Measurements from ENCODE around the gene SOHLH1. TPM values are rescaled to one million over a fixed set of nuclear protein-coding genes. Genes with fewer than 3 reads are reported as not detected.

SOHLH1 gene
- total and polyA plus RNA-seq, 2 of the 13 experiments (the other 11 are each of a cell fraction or from before 2014, with no cell fraction given) = 0.15 TPM

- TF ChIP-seq KMT2B (CRISPR knock-in tag; IDR thresholded peaks at IDR 0.05) = no peak
Measured at GRCh38 chr9:135748676-135749075, 49.4 kb upstream of the SOHLH1 start (continued).

GRCh38 chr9:135747311-135747710, 48.0 kb upstream of the SOHLH1 start:
- Histone ChIP-seq H3K27ac (ENCODE audit: extremely low read length, insufficient read depth, low read length) (no peak overlapping the region), H3K4me3 (replicated peaks in 1 of 3; ENCODE audit: insufficient read depth in 1 of 3, low read depth in 2 of 3, low read length in 3 of 3) (no peak overlapping the region), H3K4me2 (ENCODE audit: low read depth, low read length) (no peak overlapping the region), H3K79me2 (ENCODE audit: insufficient read depth, low read length) (no peaks in the 10 kb centered on the region), H2AFZ (ENCODE audit: low read length) (no peak overlapping the region), H3K27me3 (ENCODE audit: control insufficient read depth in 1 of 2, insufficient read depth in 2 of 2, low read length in 2 of 2) (peaks cover 38 to 91% of the 10 kb centered on the region in 2 experiments; a peak in 4 of 5 replicates), H3K9ac (ENCODE audit: insufficient read depth, low read depth, low read length) (no peak overlapping the region), H3K9me3 (ENCODE audit: low read length) (no peaks in the 10 kb centered on the region), H3K36me3 (replicated peaks in 1 of 2; ENCODE audit: control insufficient read depth in 1 of 2, insufficient read depth in 2 of 2, low read length in 2 of 2) (no peaks in the 10 kb centered on the region), H3K4me1 (ENCODE audit: insufficient read depth, low read length) (no peaks in the 10 kb centered on the region), H4K20me1 (ENCODE audit: insufficient read depth, low read length) (0 out of 2 replicates have a peak, but pooled peaks cover 5% of the 10 kb centered on the region)
- ATAC-seq (no peak), FAIRE-seq (no peak), DNase-seq (ENCODE audit: low spot score) (no peak)
- no TSS peak for BruUV-seq (replicated peaks)
- intact Hi-C loops (cut with micrococcal nuclease; ENCODE audit: unreplicated experiment) = no loop called here
- TF ChIP-seq ZC3H4 (CRISPR knock-in tag; IDR thresholded peaks at IDR 0.05; ENCODE audit: borderline replicate concordance) = no peak
- TF ChIP-seq ZNF512 (CRISPR knock-in tag; IDR thresholded peaks at IDR 0.05) = no peak
- TF ChIP-seq, protein P1, sequence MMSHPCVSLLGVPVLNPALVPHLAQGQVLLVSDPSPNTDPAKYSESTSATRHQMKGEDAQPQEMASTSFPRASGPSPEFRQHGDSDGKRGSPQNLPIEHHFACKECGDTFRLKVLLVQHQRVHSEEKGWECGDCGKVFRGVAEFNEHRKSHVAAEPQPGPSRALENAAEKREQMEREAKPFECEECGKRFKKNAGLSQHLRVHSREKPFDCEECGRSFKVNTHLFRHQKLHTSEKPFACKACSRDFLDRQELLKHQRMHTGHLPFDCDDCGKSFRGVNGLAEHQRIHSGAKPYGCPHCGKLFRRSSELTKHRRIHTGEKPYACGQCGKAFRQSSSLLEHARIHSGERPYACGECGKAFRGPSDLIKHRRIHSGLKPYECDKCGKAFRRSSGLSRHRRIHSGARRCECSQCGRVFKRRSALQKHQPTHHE (CRISPR knock-in tag; IDR thresholded peaks at IDR 0.05; ENCODE audit: borderline replicate concordance) = no peak
- no peak for TF ChIP-seq ZBTB20 (CRISPR knock-in tag; IDR thresholded peaks at IDR 0.05; ENCODE audit: borderline replicate concordance, low read depth)
- TF ChIP-seq, protein P2, sequence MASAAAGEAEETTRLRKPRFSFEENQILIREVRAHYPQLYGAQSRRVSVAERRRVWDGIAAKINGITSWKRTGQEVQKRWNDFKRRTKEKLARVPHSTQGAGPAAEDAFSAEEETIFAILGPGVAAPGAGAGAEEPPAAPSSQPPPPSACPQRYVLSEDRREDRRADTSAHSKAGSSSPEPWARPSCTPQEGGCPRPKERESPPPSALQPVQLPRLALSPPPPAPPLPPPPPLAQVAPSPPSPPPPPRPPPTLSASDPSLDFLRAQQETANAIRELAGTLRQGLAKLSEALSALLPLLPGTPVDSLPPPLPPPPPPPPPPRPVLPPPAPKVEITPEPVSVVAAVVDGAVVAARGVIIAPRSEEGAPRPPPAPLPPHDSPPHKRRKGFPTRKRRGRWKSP (CRISPR knock-in tag; IDR thresholded peaks at IDR 0.05) = no peak
- no peak for TF ChIP-seq NFKBIZ (CRISPR knock-in tag; IDR thresholded peaks at IDR 0.05)
- no peak for TF ChIP-seq ZNF580 (CRISPR knock-in tag; IDR thresholded peaks at IDR 0.05; ENCODE audit: borderline replicate concordance, low read depth)
- no peak for TF ChIP-seq JARID2 (CRISPR knock-in tag; IDR thresholded peaks at IDR 0.05; ENCODE audit: insufficient replicate concordance)
- no peak for TF ChIP-seq KDM5B (CRISPR knock-in tag; IDR thresholded peaks at IDR 0.05; ENCODE audit: borderline replicate concordance)
- TF ChIP-seq ZNF17 (CRISPR knock-in tag; IDR thresholded peaks at IDR 0.05) = no peak
- TF ChIP-seq, protein P3, sequence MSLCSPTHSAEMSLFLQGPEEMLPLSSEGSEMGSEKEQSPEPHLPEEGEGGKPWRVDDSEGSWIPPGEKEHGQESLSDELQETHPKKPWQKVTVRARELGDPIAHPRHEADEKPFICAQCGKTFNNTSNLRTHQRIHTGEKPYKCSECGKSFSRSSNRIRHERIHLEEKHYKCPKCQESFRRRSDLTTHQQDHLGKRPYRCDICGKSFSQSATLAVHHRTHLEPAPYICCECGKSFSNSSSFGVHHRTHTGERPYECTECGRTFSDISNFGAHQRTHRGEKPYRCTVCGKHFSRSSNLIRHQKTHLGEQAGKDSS (CRISPR knock-in tag; IDR thresholded peaks at IDR 0.05; ENCODE audit: borderline replicate concordance, low read depth) = no peak
- no peak for TF ChIP-seq TOPORS (CRISPR knock-in tag; IDR thresholded peaks at IDR 0.05)
- TF ChIP-seq, protein P4, sequence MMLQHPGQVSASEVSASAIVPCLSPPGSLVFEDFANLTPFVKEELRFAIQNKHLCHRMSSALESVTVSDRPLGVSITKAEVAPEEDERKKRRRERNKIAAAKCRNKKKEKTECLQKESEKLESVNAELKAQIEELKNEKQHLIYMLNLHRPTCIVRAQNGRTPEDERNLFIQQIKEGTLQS (CRISPR knock-in tag; IDR thresholded peaks at IDR 0.05) = no peak
- no peak for TF ChIP-seq POLR2AphosphoS5 (IDR thresholded peaks at IDR 0.05; ENCODE audit: low read depth, low read length)
- TF ChIP-seq, protein P5, sequence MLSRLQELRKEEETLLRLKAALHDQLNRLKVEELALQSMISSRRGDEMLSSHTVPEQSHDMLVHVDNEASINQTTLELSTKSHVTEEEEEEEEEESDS (CRISPR knock-in tag; IDR thresholded peaks at IDR 0.05; ENCODE audit: borderline replicate concordance) = no peak
- 0% methylated on average over 4 of the region's 13 CpGs for WGBS (ENCODE audit: low lambda C conversion rate)
- in situ Hi-C loops (cut with HindIII; ENCODE audit: extremely low pct_ligation_motif_present, low pct_unique_long_range_greater_than_20kb) = no loop called here
- ChIA-PET CTCF (ENCODE audit: low intra/inter-chr PET ratio, low total read pairs) (no interaction called here), POLR2A (no interaction called here)

Data from HepG2 (cell line).